HepG2 (cell line): ENCODE data around the gene CYP4A22. TPM values are rescaled to one million over a fixed set of nuclear protein-coding genes. Genes with fewer than 3 reads are reported as not detected.
"Not testable (repeated sequence)": the region's sequence is repeated elsewhere in the genome, so short reads cannot be mapped to it uniquely, and the experiment has no call there.

ENCODE experiments used
- ATAC-seq: fragments of 200-7000 bp; cut with Tn5 transposase; 3 replicates; pipeline ENCODE4 v1.9.1; 2020; ENCODE audit warnings: mild to moderate bottlenecking, moderate library complexity
- BruUV-seq: library from RNA; stranded (reverse); fragments of 400-500 nt; replicated peaks from 2 replicates; lab custom pipeline; 2021; lab: Mats Ljungman, UMichigan
- CTCF ChIA-PET: fragments of 300-600 bp; formaldehyde crosslinking; extraction: SDS; loops from one replicate; lab custom pipeline; 2021; ENCODE audit warnings: low total read pairs, inconsistent platforms, low intra/inter-chr PET ratio; lab: Yijun Ruan, JAX
- POLR2A ChIA-PET: fragments of 350-600 bp; sonication (Branson Sonifier 250); formaldehyde crosslinking; loops from one replicate; lab custom pipeline; 2020; ENCODE audit warnings: antibody characterized with exemption, inconsistent platforms; lab: Yijun Ruan, JAX
- DNase-seq: peaks from one replicate; pipeline ENCODE4 v3.0.0-alpha.2; 2015; ENCODE audit warnings: low spot score
- FAIRE-seq: peaks from 3 replicates; lab custom pipeline; 2011; peaks lifted over from hg19 to GRCh38; lab: Jason Lieb, UNC
- H2AFZ ChIP-seq: one replicate; pipeline ENCODE4 v1.6.1; 2011; ENCODE audit warnings: low read length, inconsistent platforms
- H3K27ac ChIP-seq: fragments of 300-600 bp; 3 replicates; pipeline ENCODE4 v1.8.0; 2011; ENCODE audit warnings: mixed run types, mild to moderate bottlenecking, mixed read lengths, low read length, inconsistent platforms; ENCODE audit not compliant: insufficient read depth; ENCODE audit errors: extremely low read length
- H3K27me3 ChIP-seq, 2 experiments: fragments of 200-600 bp in 1 of 2; 2 replicates in 1 of 2; 3 replicates in 1 of 2; pipeline versions ENCODE4 v1.6.0 to v1.8.0; 2011; ENCODE audit warnings: low read length in 2 of 2, mild to moderate bottlenecking in 2 of 2, moderate library complexity in 2 of 2, inconsistent platforms in 1 of 2; ENCODE audit not compliant: insufficient read depth in 2 of 2, control insufficient read depth in 1 of 2
- H3K36me3 ChIP-seq, 2 experiments: fragments of 200-600 bp in 1 of 2; replicated peaks in 1 of 2; 2 replicates in 1 of 2; 3 replicates in 1 of 2; pipeline versions ENCODE4 v1.5.1 to v1.8.0; 2011; ENCODE audit warnings: low read length in 2 of 2, inconsistent platforms in 1 of 2; ENCODE audit not compliant: insufficient read depth in 2 of 2, control insufficient read depth in 1 of 2
- H3K4me1 ChIP-seq: 2 replicates; pipeline ENCODE4 v1.5.1; 2012; ENCODE audit warnings: low read length, inconsistent platforms; ENCODE audit not compliant: insufficient read depth
- H3K4me2 ChIP-seq: 2 replicates; pipeline ENCODE4 v1.6.0; 2011; ENCODE audit warnings: low read depth, low read length, inconsistent platforms
- H3K4me3 ChIP-seq, 3 experiments: fragments of 200-600 bp in 1 of 3; sonication (generic), shearing (Covaris generic) in 1 of 3; replicated peaks in 1 of 3; 2 replicates each; pipeline ENCODE4 v1.5.1; 2011 to 2016; ENCODE audit warnings: low read length in 3 of 3, inconsistent platforms in 2 of 3, low read depth in 2 of 3, mild to moderate bottlenecking in 2 of 3, control low read depth in 1 of 3, mixed read lengths in 1 of 3; ENCODE audit not compliant: insufficient read depth in 1 of 3
- H3K79me2 ChIP-seq: one replicate; pipeline ENCODE4 v1.6.1; 2011; ENCODE audit warnings: low read length, inconsistent platforms; ENCODE audit not compliant: insufficient read depth
- H3K9ac ChIP-seq: 2 replicates; pipeline ENCODE4 v1.6.0; 2011; ENCODE audit warnings: mild to moderate bottlenecking, low read depth, low read length, inconsistent platforms; ENCODE audit not compliant: insufficient read depth
- H3K9me3 ChIP-seq: 2 replicates; pipeline ENCODE4 v1.5.1; 2012; ENCODE audit warnings: mild to moderate bottlenecking, low read length
- H4K20me1 ChIP-seq: 2 replicates; pipeline ENCODE4 v1.6.0; 2011; ENCODE audit warnings: inconsistent platforms, mild to moderate bottlenecking, low read length, moderate library complexity; ENCODE audit not compliant: insufficient read depth
- EHMT2 ChIP-seq: fragments of 200-600 bp; sonication (generic); IDR thresholded peaks from 2 replicates; pipeline ENCODE4 v1.7.0; 2017; ENCODE audit warnings: antibody characterized with exemption, low read depth, low read length, borderline replicate concordance
- HNF4A ChIP-seq: sonication (generic); formaldehyde crosslinking; IDR thresholded peaks from 2 replicates; pipeline ENCODE4 v1.4.0; 2020; ENCODE audit warnings: missing genetic modification reagents
- JDP2 ChIP-seq: sonication (generic); formaldehyde crosslinking; IDR thresholded peaks from 2 replicates; pipeline ENCODE4 v1.8.1; 2022; ENCODE audit warnings: missing genetic modification reagents, borderline replicate concordance
- KDM2A ChIP-seq: sonication (generic); formaldehyde crosslinking; IDR thresholded peaks from 2 replicates; pipeline ENCODE4 v1.4.0; 2020; ENCODE audit warnings: low read depth, missing genetic modification reagents, borderline replicate concordance
- LCORL ChIP-seq, 2 experiments: fragments of 450-650 bp in 1 of 2; sonication (generic) in 1 of 2; formaldehyde crosslinking in 1 of 2; IDR thresholded peaks; 2 replicates each; pipeline versions ENCODE4 v1.5.0 to v1.6.1; 2017 to 2020; ENCODE audit warnings: antibody characterized with exemption in 1 of 2, missing genetic modification reagents in 1 of 2
- NFIC ChIP-seq: IDR thresholded peaks from 2 replicates; pipeline ENCODE4 v1.6.1; 2012; ENCODE audit warnings: mild to moderate bottlenecking, low read length, inconsistent platforms
- PAXIP1 ChIP-seq: sonication (generic); formaldehyde crosslinking; conservative IDR thresholded peaks from 2 replicates; pipeline ENCODE4 v1.4.0; 2020; ENCODE audit warnings: mild to moderate bottlenecking, missing genetic modification reagents, moderate library complexity
- PPARG ChIP-seq: conservative IDR thresholded peaks from 2 replicates; pipeline ENCODE4 v1.6.1; 2016; ENCODE audit warnings: missing biosample characterization, missing genetic modification reagents
- RXRB ChIP-seq: IDR thresholded peaks from 2 replicates; pipeline ENCODE4 v1.6.1; 2016; ENCODE audit warnings: borderline replicate concordance, missing genetic modification reagents, missing compliant biosample characterization
- SALL1 ChIP-seq: sonication (generic); formaldehyde crosslinking; IDR thresholded peaks from 2 replicates; pipeline ENCODE4 v1.8.0; 2022; ENCODE audit warnings: mild to moderate bottlenecking, missing genetic modification reagents
- WIZ ChIP-seq: sonication (generic); formaldehyde crosslinking; IDR thresholded peaks from 2 replicates; pipeline ENCODE4 v1.5.1; 2020; ENCODE audit warnings: mild to moderate bottlenecking, missing genetic modification reagents
- ZNF574 ChIP-seq: sonication (generic); formaldehyde crosslinking; IDR thresholded peaks from 2 replicates; pipeline ENCODE4 v1.4.0; 2020; ENCODE audit warnings: missing genetic modification reagents
- WGBS: methylation state at CpG from one replicate; pipeline ENCODE4 v1.1.6; 2017; ENCODE audit warnings: low lambda C conversion rate; 5-methylcytosine and 5-hydroxymethylcytosine counted together
- in situ Hi-C: cut with HindIII; loops from 2 replicates; pipeline ENCODE4 v1.10.0; 2017; ENCODE audit warnings: low pct_unique_long_range_greater_than_20kb; ENCODE audit not compliant: extremely low pct_ligation_motif_present
- intact Hi-C: fragments of 100-400 bp; cut with micrococcal nuclease; formaldehyde crosslinking; loops from one replicate; pipeline ENCODE4 v1.10.0; 2022; ENCODE audit not compliant: unreplicated experiment
- polyA plus RNA-seq, 8 experiments: library from polyadenylated mRNA; depleted of rRNA in 3 of 8; stranded (reverse) in 7 of 8; unstranded in 1 of 8; fragments of >200 nt; fragmentation: Illumina TruSeq in 4 of 8; extraction: Trizol in 4 of 8; gene quantifications; 2 replicates each; pipeline versions ENCODE4 v1.2.1 to v1.2.3, GENCODE V29; 2011 to 2016; ENCODE audit warnings: low read depth in 4 of 8, missing spikeins in 1 of 8, mixed read lengths in 1 of 8; ENCODE audit not compliant: insufficient read depth in 1 of 8
- total RNA-seq, 5 experiments: library from RNA; depleted of rRNA; stranded (reverse); fragments of >200 nt; fragmentation: Illumina TruSeq; extraction: Trizol; gene quantifications; 2 replicates each; pipeline ENCODE4 v1.2.3, GENCODE V29; 2016; ENCODE audit warnings: low read depth in 1 of 5

Gene CYP4A22
- total and polyA plus RNA-seq, 2 of the 13 experiments (the other 11 are each of a cell fraction or from before 2014, with no cell fraction given) = not detected

DNA sequence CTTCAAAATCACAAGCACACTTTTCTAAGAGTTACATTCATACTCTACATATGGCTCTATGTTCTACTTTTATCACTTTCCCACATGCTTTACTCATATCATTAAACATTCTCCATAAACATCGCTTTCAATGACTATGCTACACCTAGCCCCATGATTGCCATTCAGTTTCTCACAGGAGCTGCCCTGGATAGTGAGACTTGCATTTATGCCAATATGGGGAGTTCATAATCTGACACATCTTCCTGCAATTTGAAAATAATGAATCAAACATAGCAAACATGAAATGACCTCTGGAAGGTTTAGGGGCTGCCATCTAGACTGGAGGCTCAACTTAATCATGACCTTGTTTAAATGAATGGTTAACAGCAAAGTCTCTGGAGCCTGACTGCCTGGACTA is 9.0 kb upstream of the CYP4A22 start:
- in situ Hi-C loops = loop anchor here (25.0 kb wide), 1 partner anchor 191 kb away; the partner anchor contains the start of gene CYP4A11
- CTCF ChIA-PET = no interaction called here
- no peak for TF ChIP-seq KDM2A (CRISPR knock-in tag)
- no peak for TF ChIP-seq JDP2
- no peak for TF ChIP-seq NFIC
- TF ChIP-seq ZNF574 (CRISPR knock-in tag) = no peak

DNA sequence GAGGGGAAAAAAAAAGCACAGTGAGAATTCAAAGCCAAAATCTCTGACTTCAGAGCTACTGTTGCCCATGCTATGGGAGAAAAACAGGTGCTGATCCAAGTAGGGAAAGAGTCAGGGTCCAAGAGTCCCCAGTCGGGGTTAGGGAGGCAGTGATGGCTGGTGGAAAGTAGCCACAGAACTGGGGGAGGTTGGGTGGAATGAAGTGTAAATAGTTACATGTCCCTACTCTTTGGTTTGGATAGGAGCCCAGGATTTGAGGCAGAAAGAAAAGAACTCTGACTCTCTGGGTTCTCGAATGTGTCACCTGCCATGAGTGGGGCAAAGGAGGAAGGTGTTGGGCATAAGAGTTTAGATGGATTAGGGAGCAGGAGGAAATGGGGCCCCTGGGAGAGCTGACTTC is 8.4 kb upstream of the CYP4A22 start:
- peak; percentile 85 for ATAC-seq
- peak; percentile 8 for DNase-seq
- H3K4me3 ChIP-seq; H3K79me2 ChIP-seq; intact Hi-C loops; H3K4me2 ChIP-seq; H2AFZ ChIP-seq; H3K36me3 ChIP-seq; H3K9ac ChIP-seq; CTCF ChIA-PET; H4K20me1 ChIP-seq; POLR2A ChIA-PET; H3K27me3 ChIP-seq; BruUV-seq; H3K9me3 ChIP-seq; TF ChIP-seq LCORL (IDR thresholded peaks at IDR 0.05): not testable (repeated sequence)
- FAIRE-seq = peak; percentile 4
- in situ Hi-C loops = loop anchor here (25.0 kb wide), 1 partner anchor 192 kb away; the partner anchor contains the start of gene CYP4A11
- Histone ChIP-seq H3K27ac (peak overlapping the region; percentile 24), H3K4me1 (peaks cover 18% of the 10 kb centered on the region)
- 2% methylated on average over 2 of the region's 2 CpGs for WGBS
- 0 out of 2 replicates have a peak, but pooled peaks have one; percentile 67 for TF ChIP-seq WIZ (CRISPR knock-in tag)
- peak; percentile 31; the same call in 1 of the 2 replicates for TF ChIP-seq SALL1
- TF ChIP-seq HNF4A (CRISPR knock-in tag) = peak; percentile 40; the same call in 1 of the 2 replicates
- peak; percentile 90 for TF ChIP-seq PPARG (CRISPR knock-in tag)
- peak; percentile 69; the same call in 1 of the 2 replicates for TF ChIP-seq RXRB (CRISPR knock-in tag)
- TF ChIP-seq LCORL (CRISPR knock-in tag; IDR thresholded peaks at IDR 0.05) = 0 out of 2 replicates have a peak, but pooled peaks have one; percentile 28
- peak; percentile 65 for TF ChIP-seq PAXIP1 (CRISPR knock-in tag)
- TF ChIP-seq EHMT2 = peak; percentile 26; the same call in 1 of the 2 replicates

More for the DNA sequence above, 9.0 kb upstream of the CYP4A22 start:
- no peaks in the 10 kb centered on the region for H3K79me2 ChIP-seq
- H3K27ac ChIP-seq = peak overlapping the region; percentile 24
- H2AFZ ChIP-seq = no peak overlapping the region
- H3K9me3 ChIP-seq = no peaks in the 10 kb centered on the region
- intact Hi-C loops = no loop called here
- H3K4me3 ChIP-seq = no peak overlapping the region
- no peak overlapping the region for H3K4me2 ChIP-seq
- FAIRE-seq = no peak
- no peaks in the 10 kb centered on the region for H3K36me3 ChIP-seq
- no peak for ATAC-seq
- BruUV-seq = no TSS peak
- H4K20me1 ChIP-seq = no peaks in the 10 kb centered on the region
- H3K9ac ChIP-seq = no peak overlapping the region
- no peak for DNase-seq
- peaks cover 18% of the 10 kb centered on the region for H3K4me1 ChIP-seq
- H3K27me3 ChIP-seq = no peaks in the 10 kb centered on the region
- POLR2A ChIA-PET = no interaction called here
- WGBS = 94% methylated on average over 1 of the region's 1 CpG
